Natural killer cell treated with Interleukin-12 subunit alpha and Interleukin-12 subunit beta and Interleukin-15 and Interleukin-18, amount 100 ng/mL, for 72 hours (primary cell): Measurements from ENCODE around the gene ZFC3H1. TPM values are rescaled to one million over a fixed set of nuclear protein-coding genes. Genes with fewer than 3 reads are reported as not detected.
"Not testable (repeated sequence)": the region's sequence is repeated elsewhere in the genome, so short reads cannot be mapped to it uniquely, and the experiment has no call there.

Source experiments
- ATAC-seq, 2 donors: fragments of 150-1000 bp; cut with Tn5 transposase in 1 of 2; sonication (Bioruptor Pico), chemical (Tn5 transposase) in 1 of 2; 2 replicates each; pipeline ENCODE4 v1.10.0; 2021
- DNase-seq: peaks from one replicate; pipeline ENCODE4 v3.0.0; 2022; ENCODE audit warnings: low spot score
- H3K27ac Mint-ChIP-seq, 2 donors: 1 replicate in 1 of 2; 2 replicates in 1 of 2; pipeline ENCODE4 v1.8.0; 2022; ENCODE audit warnings: mixed read lengths in 2 of 2, mild to moderate bottlenecking in 1 of 2, moderate library complexity in 1 of 2
- H3K27me3 Mint-ChIP-seq, 2 donors: 1 replicate in 1 of 2; 2 replicates in 1 of 2; pipeline ENCODE4 v1.8.0; 2022; ENCODE audit warnings: mixed read lengths in 2 of 2
- H3K36me3 Mint-ChIP-seq: one replicate; pipeline ENCODE4 v1.8.0; 2022; ENCODE audit warnings: mixed read lengths
- H3K4me1 Mint-ChIP-seq, 2 donors: 1 replicate in 1 of 2; 2 replicates in 1 of 2; pipeline ENCODE4 v1.8.0; 2022; ENCODE audit warnings: low read depth in 2 of 2, mixed read lengths in 2 of 2, mild to moderate bottlenecking in 1 of 2
- H3K4me3 Mint-ChIP-seq: one replicate; pipeline ENCODE4 v1.8.0; 2022; ENCODE audit warnings: mixed read lengths
- H3K9me3 Mint-ChIP-seq: 2 replicates; pipeline ENCODE4 v1.8.0; 2022; ENCODE audit warnings: mixed read lengths
- total RNA-seq, 2 donors: library from RNA; stranded (reverse); gene quantifications; one replicate each; pipeline ENCODE4 v1.2.3, GENCODE V29; 2022

The ZFC3H1 gene
- total RNA-seq, 2 donors from 2014 or later: 71.1 to 104 TPM

GRCh38 chr12:71691504-71692129 lies 28.0 kb upstream of the ZFC3H1 start:
- Mint-ChIP-seq H3K36me3 (no peaks in the 10 kb centered on the region), H3K4me1 (peaks cover 21 to 25% of the 10 kb centered on the region in 2 donors), H3K9me3 (no peaks in the 10 kb centered on the region), H3K27me3 (no peaks in the 10 kb centered on the region), H3K4me3 (no peak overlapping the region), H3K27ac (no peak overlapping the region)
- ATAC-seq: no peak
- DNase-seq: no peak

GRCh38 chr12:71688961-71689570 lies 25.4 kb upstream of the ZFC3H1 start:
- H3K27ac Mint-ChIP-seq: no peak overlapping the region
- no peaks in the 10 kb centered on the region for H3K36me3 Mint-ChIP-seq
- H3K4me3 Mint-ChIP-seq: no peak overlapping the region
- no peaks in the 10 kb centered on the region for H3K27me3 Mint-ChIP-seq
- ATAC-seq (no peak), DNase-seq (no peak)
- H3K9me3 Mint-ChIP-seq: no peaks in the 10 kb centered on the region
- peaks cover 12 to 26% of the 10 kb centered on the region in 2 donors for H3K4me1 Mint-ChIP-seq

DNA sequence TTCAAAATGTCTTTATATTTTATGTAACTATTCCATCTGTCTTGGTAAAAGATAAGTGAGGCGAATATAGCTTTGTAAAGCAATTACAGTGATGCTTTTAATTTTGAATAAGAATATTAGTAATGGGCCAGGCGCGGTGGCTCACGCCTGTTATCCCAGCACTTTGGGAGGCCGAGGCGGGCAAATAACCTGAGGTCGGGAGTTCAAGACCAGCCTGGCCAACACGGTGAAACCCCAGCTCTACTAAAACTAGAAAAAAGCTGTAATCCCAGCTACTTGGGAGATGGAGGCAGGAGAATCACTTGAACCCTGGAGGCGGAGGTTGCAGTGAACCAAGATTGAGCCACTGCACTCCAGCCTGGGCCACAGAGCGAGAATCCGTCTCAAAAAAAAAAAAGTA lies 23.5 kb upstream of the ZFC3H1 start:
- H3K9me3 Mint-ChIP-seq, H3K27me3 Mint-ChIP-seq, H3K36me3 Mint-ChIP-seq, ATAC-seq, DNase-seq: not testable (repeated sequence)
- peak overlapping the region; percentile 88 to 95 for H3K27ac Mint-ChIP-seq
- H3K4me3 Mint-ChIP-seq: peak overlapping the region; percentile 88
- H3K4me1 Mint-ChIP-seq: peaks cover 7 to 22% of the 10 kb centered on the region in 2 donors

- H3K36me3 Mint-ChIP-seq: no peaks in the 10 kb centered on the region
- ATAC-seq: peak; percentile 50 to 68
- DNase-seq: no peak
- H3K27ac Mint-ChIP-seq: peak overlapping the region; percentile 88 to 95
- no peaks in the 10 kb centered on the region for H3K27me3 Mint-ChIP-seq
- H3K4me3 Mint-ChIP-seq: peak overlapping the region; percentile 88
- peaks cover 7 to 18% of the 10 kb centered on the region in 2 donors for H3K4me1 Mint-ChIP-seq
- no peaks in the 10 kb centered on the region for H3K9me3 Mint-ChIP-seq
Observed at GRCh38 chr12:71686658-71687025, 23.0 kb upstream of the ZFC3H1 start.

DNA sequence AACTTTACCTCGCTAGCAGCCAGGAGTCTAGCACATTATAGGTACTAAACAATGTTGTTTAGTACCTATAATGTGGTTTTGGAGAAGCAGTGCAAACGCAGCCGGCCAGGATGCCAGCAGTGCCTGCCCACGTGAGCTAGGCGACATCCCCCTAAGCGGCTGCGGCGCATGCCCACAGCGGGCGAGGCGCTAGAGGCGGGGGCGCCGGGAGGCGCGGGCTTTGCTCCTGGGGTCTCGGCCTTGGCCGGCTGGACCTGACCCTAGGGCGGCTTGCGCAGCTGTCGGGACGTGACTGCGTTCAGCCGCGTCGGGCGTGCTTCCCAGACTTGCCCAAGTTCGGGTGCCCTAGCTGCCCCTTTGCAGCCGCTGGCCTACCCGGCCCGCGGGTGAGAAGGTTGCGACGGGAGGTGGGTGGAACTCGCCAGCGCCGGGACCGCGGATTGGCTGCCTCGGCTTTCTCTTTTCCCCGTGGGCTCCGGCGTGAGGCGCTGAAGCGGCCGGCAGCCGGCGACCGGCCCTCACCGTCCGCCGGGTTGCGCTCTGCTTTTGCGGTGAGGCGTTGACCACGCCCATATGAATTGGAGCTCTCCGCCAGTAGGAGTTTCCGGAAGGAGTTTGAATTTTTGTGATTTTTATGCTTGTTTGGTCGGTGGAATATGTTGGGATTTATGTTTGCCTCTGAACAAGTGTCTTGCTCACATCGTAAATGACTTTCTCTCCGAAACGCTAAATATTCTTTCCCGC lies 22.4 kb upstream of the ZFC3H1 start, which contains the start of gene TMEM19:
Gene TMEM19, plus strand, starts transcription at position 169 of the 744 bp plus-strand sequence. CDS start 599 bp downstream, outside the sequence.
- DNase-seq: peak; percentile 93
- Mint-ChIP-seq H3K4me1 (peaks cover 7 to 18% of the 10 kb centered on the region in 2 donors), H3K9me3 (no peaks in the 10 kb centered on the region), H3K27ac (peak within 1 kb of the TSS; percentile 88 to 95), H3K36me3 (no peaks in the 10 kb centered on the region), H3K27me3 (no peaks in the 10 kb centered on the region), H3K4me3 (peak within 1 kb of the TSS; percentile 88)
- peak; percentile 97 to 98 for ATAC-seq

DNA sequence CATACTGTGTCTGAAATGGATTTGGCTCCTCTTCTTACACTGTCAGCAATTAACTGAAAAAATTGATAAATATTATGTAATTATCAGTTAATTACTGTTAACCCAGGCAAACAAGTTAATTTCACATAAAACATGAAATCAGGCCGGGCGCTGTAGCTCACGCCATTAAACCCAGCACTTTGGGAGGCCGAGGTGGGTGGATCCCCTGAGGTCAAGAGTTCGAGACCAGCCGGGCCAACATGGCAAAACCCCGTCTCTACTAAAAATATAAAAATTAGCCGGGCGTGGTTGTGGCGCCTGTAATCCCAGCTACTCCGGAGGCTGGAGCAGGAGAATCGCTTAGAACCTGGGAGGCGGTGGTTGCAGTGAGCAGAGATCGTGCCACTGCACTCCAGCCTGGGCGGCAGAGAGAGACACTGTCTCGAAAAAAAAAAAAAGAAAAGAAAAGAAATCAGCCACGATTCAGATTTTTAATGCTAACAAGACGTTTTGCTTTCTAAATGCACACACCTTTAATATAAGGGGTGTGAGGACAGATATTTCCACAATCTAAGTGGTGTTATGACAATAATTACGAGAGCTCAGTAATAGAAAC lies 21.8 kb upstream of the ZFC3H1 start:
- Mint-ChIP-seq H3K27ac (peak overlapping the region; percentile 88 to 95), H3K36me3 (no peaks in the 10 kb centered on the region), H3K27me3 (no peaks in the 10 kb centered on the region), H3K4me3 (peak overlapping the region; percentile 88), H3K4me1 (peaks cover 7 to 18% of the 10 kb centered on the region in 2 donors), H3K9me3 (no peaks in the 10 kb centered on the region)
- ATAC-seq: no peak
- DNase-seq: no peak

GRCh38 chr12:71684081-71684480 lies 20.4 kb upstream of the ZFC3H1 start:
- H3K27ac Mint-ChIP-seq: no peak overlapping the region
- ATAC-seq: no peak
- H3K9me3 Mint-ChIP-seq: no peaks in the 10 kb centered on the region
- H3K27me3 Mint-ChIP-seq: no peaks in the 10 kb centered on the region
- H3K4me3 Mint-ChIP-seq: peak overlapping the region; percentile 17
- H3K4me1 Mint-ChIP-seq: peaks cover 7 to 15% of the 10 kb centered on the region in 2 donors
- DNase-seq: no peak
- H3K36me3 Mint-ChIP-seq: no peaks in the 10 kb centered on the region

GRCh38 chr12:71683633-71684032 lies 20.0 kb upstream of the ZFC3H1 start:
- Mint-ChIP-seq H3K27me3 (no peaks in the 10 kb centered on the region), H3K36me3 (no peaks in the 10 kb centered on the region), H3K27ac (no peak overlapping the region), H3K9me3 (no peaks in the 10 kb centered on the region), H3K4me1 (peaks cover 7 to 15% of the 10 kb centered on the region in 2 donors), H3K4me3 (no peak overlapping the region)
- ATAC-seq: no peak
- no peak for DNase-seq

DNA sequence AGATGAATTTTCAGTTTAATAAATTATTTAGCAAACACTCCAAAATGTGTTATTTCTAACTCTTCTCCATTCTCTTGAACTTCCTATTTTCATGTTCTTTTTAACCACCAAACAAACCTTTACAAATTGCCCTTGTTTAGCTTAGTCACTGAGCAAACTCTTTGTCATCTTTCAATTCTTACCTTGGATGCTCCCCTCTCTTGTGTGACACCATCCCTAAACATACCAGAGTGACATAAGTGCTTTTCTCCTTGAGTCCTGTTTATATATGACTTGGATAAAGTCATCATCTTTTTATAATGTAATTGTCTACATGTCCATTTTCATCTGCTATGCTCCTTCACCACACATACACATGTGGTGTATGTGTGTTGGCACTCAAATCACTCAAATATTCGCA lies 18.8 kb upstream of the ZFC3H1 start:
- no peak overlapping the region for H3K4me3 Mint-ChIP-seq
- H3K9me3 Mint-ChIP-seq: no peaks in the 10 kb centered on the region
- ATAC-seq (no peak), DNase-seq (no peak)
- no peaks in the 10 kb centered on the region for H3K36me3 Mint-ChIP-seq
- no peaks in the 10 kb centered on the region for H3K27me3 Mint-ChIP-seq
- H3K27ac Mint-ChIP-seq: no peak overlapping the region
- H3K4me1 Mint-ChIP-seq: peaks cover 0 to 6% of the 10 kb centered on the region in 2 donors

DNA sequence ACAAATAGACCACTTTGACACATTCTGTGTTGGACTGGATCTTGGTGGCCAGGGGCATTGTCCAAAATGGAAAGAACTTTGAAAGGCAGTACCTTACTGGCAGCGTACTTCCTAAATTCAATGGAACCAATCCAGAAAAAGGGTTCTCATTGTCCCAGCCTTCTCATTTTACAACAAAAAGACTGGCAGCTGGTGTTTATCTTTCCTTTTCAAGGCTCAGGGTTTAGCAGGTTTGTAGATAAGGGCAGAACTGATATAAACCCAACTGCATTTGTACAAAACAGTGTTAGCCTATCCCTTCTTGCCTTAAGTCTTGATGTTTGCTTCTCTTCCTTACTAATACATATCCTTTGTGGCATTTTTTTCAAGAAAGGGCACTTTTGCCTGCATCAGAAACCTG lies 8.2 kb upstream of the ZFC3H1 start:
- no peak for DNase-seq
- peaks cover 11 to 20% of the 10 kb centered on the region in 2 donors for H3K4me1 Mint-ChIP-seq
- peaks cover 0 to 5% of the 10 kb centered on the region in 2 donors for H3K27me3 Mint-ChIP-seq
- peaks cover 6% of the 10 kb centered on the region for H3K36me3 Mint-ChIP-seq
- H3K9me3 Mint-ChIP-seq: peaks cover 4% of the 10 kb centered on the region
- H3K4me3 Mint-ChIP-seq: no peak overlapping the region
- no peak overlapping the region for H3K27ac Mint-ChIP-seq
- no peak for ATAC-seq

DNA sequence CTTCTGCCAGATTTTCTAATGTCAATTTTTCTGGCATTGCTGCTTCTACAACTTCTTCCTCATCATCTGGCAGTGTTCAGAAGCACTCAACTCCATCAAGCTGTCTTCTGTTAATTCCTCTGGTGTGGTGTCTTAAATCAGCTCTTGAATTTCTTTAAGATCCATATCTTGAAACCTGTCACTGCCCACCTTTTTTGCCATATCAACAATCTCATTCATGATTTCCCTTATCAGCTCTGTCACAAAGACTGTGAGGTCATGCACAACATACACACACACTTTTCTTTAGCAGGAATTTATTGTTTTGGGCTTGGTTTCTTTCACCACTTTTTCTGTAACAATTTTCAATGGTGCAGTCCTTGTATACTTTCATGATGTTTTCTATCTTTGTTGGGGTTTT lies 7.7 kb upstream of the ZFC3H1 start:
- peaks cover 4% of the 10 kb centered on the region for H3K9me3 Mint-ChIP-seq

GRCh38 chr12:71666259-71666658 lies 2.6 kb upstream of the ZFC3H1 start:
- ATAC-seq (no peak), DNase-seq (no peak)
- Mint-ChIP-seq H3K4me3 (peak overlapping the region; percentile 98), H3K9me3 (peaks cover 4% of the 10 kb centered on the region), H3K27ac (peak overlapping the region; percentile 98 to 100), H3K27me3 (no peaks in the 10 kb centered on the region), H3K4me1 (peaks cover 22 to 32% of the 10 kb centered on the region in 2 donors), H3K36me3 (peaks cover 28% of the 10 kb centered on the region)

More for the DNA sequence above, 7.7 kb upstream of the ZFC3H1 start:
- no peak overlapping the region for H3K4me3 Mint-ChIP-seq
- peaks cover 6% of the 10 kb centered on the region for H3K36me3 Mint-ChIP-seq
- H3K27me3 Mint-ChIP-seq: peaks cover 0 to 5% of the 10 kb centered on the region in 2 donors
- no peak overlapping the region for H3K27ac Mint-ChIP-seq
- ATAC-seq (no peak), DNase-seq (no peak)
- peaks cover 11 to 21% of the 10 kb centered on the region in 2 donors for H3K4me1 Mint-ChIP-seq

DNA sequence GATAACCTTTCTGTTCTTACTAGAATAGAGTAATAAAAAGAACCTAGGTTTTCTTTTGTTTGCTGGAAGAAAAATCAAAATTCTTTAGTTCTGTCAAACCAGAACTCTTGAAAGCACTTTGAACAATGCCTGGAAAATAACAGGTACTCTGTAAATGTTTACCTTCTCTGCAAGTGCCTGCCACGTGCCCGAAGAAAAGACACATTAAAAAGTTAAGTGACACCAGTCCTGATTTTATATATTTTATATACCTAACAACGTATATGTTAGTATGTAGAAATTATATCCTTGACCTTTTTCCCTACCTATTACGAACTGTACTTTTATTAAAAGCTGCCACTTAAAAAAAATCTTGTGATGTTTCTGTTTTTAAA lies 1.4 kb upstream of the ZFC3H1 start:
- ATAC-seq (no peak), DNase-seq (no peak)
- H3K36me3 Mint-ChIP-seq: peaks cover 28% of the 10 kb centered on the region
- no peaks in the 10 kb centered on the region for H3K27me3 Mint-ChIP-seq
- H3K4me1 Mint-ChIP-seq: peaks cover 22 to 29% of the 10 kb centered on the region in 2 donors
- peak overlapping the region; percentile 98 to 100 for H3K27ac Mint-ChIP-seq
- H3K4me3 Mint-ChIP-seq: peak overlapping the region; percentile 98
- H3K9me3 Mint-ChIP-seq: peaks cover 4% of the 10 kb centered on the region
